ENCODE results near the gene NCOA5. TPM values are rescaled to one million over a fixed set of nuclear protein-coding genes. Genes with fewer than 3 reads are reported as not detected.
"Not testable (repeated sequence)": the region's sequence is repeated elsewhere in the genome, so short reads cannot be mapped to it uniquely, and the experiment has no call there.

The NCOA5 gene
- total RNA-seq, 1 donor = 18.6 TPM

DNA sequence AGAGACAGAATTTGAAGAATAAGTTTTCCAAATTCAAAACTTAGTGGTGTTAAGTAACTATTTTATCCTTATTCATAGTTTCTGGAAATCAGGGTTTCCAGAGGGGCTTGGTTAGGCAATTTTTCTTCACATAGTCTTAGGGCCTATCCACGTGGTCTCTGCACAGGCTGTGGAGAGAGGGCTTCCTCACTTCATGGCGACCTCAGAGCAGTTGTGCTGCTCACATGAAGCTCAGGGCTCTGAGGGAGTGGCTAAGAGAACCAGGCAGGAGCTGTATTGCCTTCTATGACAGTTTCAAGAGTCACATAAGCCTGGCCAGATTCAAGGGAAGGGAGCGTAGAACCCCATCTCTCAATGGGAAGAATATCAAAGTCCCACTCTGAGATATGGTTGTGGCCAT is 14.5 kb upstream of the NCOA5 start:
- H3K4me3 ChIP-seq (ENCODE audit: low read depth, low read length) = no peak overlapping the region
- TF ChIP-seq, protein P1, sequence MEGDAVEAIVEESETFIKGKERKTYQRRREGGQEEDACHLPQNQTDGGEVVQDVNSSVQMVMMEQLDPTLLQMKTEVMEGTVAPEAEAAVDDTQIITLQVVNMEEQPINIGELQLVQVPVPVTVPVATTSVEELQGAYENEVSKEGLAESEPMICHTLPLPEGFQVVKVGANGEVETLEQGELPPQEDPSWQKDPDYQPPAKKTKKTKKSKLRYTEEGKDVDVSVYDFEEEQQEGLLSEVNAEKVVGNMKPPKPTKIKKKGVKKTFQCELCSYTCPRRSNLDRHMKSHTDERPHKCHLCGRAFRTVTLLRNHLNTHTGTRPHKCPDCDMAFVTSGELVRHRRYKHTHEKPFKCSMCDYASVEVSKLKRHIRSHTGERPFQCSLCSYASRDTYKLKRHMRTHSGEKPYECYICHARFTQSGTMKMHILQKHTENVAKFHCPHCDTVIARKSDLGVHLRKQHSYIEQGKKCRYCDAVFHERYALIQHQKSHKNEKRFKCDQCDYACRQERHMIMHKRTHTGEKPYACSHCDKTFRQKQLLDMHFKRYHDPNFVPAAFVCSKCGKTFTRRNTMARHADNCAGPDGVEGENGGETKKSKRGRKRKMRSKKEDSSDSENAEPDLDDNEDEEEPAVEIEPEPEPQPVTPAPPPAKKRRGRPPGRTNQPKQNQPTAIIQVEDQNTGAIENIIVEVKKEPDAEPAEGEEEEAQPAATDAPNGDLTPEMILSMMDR (IDR thresholded peaks at IDR 0.05; ENCODE audit: insufficient read depth, low read depth, low read length) = no peak
- no peak for DNase-seq (ENCODE audit: low read depth)

DNA sequence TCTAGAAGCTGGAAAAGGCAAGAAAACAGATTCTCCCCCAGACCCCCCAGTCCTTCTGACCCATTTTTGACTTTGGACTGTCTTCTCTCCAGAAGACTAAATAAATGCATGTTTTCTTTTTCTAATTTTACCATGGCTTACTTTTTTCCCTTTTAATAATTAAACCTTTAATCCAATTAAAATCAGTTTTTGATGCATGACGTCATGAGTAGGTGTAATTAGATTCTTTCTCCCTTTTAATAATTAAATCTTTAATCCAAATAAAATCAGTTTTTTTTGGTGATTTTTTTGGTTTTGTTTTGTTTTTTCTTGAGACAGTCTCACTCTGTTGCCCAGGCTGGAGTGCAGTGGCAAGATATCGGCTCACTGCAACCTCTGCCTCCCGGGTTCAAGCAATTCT is 13.2 kb upstream of the NCOA5 start:
- no peak for DNase-seq (ENCODE audit: low read depth)

DNA sequence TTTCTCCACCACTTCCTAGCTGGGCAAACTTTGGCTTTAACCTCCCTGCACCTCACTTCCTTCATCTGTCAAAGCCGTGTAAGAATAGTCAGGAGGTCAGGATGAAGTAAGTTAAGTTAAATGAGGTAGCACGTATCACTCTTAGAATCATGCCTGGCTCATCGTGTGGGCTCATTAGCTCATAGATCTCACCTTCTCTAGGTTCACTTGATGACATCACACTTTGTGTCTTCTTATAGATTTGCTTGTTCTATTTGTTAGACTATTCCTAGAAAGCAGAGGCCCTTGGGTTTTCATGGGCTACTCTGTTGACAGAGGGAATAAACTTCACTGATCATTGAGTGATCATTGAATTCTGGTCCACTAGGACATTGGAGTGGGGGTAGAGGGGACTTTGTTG is 12.2 kb upstream of the NCOA5 start:
- TF ChIP-seq, protein P1 (IDR thresholded peaks at IDR 0.05; ENCODE audit: insufficient read depth, low read depth, low read length) = no peak
- H3K4me3 ChIP-seq (ENCODE audit: low read depth, low read length) = no peak overlapping the region
- no peak for DNase-seq (ENCODE audit: low read depth)

More for the DNA sequence above, 13.2 kb upstream of the NCOA5 start:
- H3K4me3 ChIP-seq (ENCODE audit: low read depth, low read length) = no peak overlapping the region
- TF ChIP-seq, protein P1 (IDR thresholded peaks at IDR 0.05; ENCODE audit: insufficient read depth, low read depth, low read length) = no peak

DNA sequence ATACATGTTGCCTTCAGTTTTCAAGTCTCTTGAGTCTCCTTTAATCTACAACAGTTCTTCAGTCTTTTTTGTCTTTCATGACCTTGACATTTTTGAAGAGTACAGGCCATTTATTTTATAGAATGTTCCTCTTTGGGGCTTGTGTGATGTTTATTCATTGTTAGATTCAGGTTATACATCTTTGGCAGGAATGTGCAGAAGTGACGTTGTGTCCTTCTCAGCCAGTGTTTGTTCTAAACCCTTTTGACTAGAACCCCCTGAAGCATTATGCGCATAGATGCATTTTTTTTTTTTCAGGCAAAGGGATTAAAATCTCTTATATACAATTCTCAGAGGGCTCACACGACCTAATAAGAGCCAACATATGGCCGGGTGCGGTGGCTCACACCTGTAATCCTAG is 11.2 kb upstream of the NCOA5 start:
- TF ChIP-seq, protein P1 (IDR thresholded peaks at IDR 0.05; ENCODE audit: insufficient read depth, low read depth, low read length) = no peak
- no peak overlapping the region for H3K4me3 ChIP-seq (ENCODE audit: low read depth, low read length)
- no peak for DNase-seq (ENCODE audit: low read depth)

DNA sequence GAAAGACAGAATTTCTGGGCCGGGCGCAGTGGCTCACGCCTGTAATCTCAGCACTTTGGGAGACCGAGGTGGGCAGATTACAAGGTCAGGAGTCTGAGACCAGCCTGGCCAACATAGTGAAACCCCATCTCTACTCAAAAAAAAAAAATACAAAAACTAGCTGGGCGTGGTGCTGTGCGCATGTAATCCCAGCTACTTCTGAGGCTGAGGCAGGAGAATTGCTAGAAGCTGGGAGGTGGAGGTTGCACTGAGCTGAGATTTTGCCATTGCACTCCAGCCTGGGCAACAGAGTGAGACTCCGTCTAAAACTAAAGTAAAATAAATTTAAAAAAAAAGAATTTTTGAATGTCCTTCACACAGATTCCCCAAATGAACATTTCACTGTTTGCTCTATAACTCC is 10.7 kb upstream of the NCOA5 start:
- H3K4me3 ChIP-seq (ENCODE audit: low read depth, low read length); DNase-seq (ENCODE audit: low read depth): not testable (repeated sequence)

DNA sequence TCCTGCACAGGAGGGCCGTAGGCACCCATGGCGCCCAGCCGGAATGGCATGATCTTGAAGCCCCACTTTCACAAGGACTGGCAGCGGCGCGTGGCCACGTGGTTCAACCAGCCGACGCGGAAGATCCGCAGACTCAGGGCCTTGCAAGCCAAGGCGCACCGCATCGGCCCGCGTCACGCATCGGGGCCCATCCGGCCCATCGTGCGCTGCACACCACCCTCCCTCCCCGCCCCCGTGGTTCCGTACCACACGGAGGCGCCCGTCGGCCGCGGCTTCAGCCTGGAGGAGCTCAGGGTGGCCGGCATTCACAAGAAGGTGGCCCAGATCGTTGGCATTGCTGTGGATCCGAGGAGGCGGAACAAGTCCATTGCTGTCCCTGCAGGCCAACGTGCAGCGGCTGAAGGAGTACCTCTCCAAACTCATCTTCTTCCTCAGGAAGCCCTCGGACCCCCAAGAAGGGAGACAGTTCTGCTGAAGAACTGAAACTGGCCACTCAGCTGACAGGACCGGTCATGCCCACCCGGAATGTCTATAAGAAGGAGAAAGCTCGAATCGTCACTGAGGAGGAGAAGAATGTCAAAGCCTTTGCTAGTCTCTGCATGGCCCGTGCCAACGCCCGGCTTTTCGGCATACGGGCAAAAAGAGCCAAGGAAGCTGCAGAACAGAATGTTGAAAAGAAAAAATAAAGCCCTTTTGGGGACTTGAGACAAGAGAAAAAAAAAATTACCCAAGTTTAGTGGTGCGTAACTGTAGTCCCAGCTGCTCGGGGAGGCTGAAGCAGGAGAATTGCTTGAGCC is 9.9 kb upstream of the NCOA5 start:
- no peak overlapping the region for H3K4me3 ChIP-seq (ENCODE audit: low read depth, low read length)
- TF ChIP-seq, protein P1 (IDR thresholded peaks at IDR 0.05; ENCODE audit: insufficient read depth, low read depth, low read length) = no peak
- DNase-seq (ENCODE audit: low read depth) = no peak

DNA sequence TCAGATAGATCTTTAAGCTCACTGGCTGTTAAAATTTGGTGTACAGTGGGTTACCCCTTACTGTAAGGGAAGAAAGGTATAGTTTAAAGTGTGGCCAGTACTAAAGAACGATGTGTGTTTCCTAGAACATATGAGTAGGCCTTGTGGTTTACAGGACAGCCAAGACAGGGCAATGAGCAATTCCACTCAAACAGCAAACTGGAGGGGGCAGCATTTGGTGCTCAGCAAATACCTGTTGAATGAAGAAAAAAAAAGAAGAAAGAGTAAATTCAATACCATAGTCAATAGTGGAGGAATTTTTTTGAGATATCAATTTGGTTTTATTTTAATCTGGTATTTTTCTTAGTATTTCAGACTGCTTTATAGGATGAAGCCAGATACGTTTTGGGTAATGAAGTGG is 3.8 kb upstream of the NCOA5 start:
- DNase-seq (ENCODE audit: low read depth) = no peak

DNA sequence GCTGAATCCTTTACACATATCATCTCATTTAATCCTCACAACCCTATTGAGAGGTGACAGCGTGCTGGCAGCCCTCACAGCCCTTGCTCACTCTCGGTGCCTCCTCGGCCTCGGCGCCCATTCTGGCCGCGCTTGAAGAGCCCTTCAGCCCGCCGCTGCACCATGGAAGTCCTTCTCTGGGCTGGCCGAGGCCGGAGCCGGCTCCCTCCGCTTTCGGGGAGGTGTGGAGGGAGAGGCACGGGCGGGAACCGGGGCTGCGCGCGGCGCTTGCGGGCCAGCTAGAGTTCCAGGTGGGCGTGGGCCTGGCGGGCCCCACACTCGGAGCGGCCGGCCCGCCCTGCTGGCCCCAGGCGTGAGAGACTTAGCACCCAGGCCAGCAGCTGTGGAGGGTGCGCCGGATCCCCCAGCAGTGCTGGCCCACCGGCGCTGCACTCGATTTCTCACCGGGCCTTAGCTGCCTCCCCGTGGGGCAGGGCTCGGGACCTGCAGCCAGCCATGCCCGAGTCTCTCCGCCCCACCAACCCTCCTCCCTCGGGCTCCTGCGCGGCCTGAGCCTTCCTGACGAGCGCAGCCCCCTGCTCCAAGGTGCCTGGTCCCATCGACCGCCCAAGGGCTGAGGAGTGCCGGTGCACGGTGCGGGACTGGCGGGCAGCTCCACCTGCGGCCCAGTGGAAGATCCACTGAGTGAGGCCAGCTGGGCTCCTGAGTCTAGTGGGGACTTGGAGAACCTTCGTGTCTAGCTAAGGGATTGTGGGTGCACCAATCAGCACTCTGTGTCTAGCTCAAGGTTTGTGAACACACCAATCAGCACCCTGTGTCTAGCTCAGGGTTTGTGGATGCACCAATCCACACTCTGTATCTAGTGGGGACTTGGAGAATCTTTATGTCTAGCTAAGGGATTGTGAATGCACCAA is 2.1 kb upstream of the NCOA5 start:
- DNase-seq (ENCODE audit: low read depth); H3K4me3 ChIP-seq (ENCODE audit: low read depth, low read length): not testable (repeated sequence)

More for the DNA sequence above, 3.8 kb upstream of the NCOA5 start:
- TF ChIP-seq, protein P1 (IDR thresholded peaks at IDR 0.05; ENCODE audit: insufficient read depth, low read depth, low read length) = no peak
- H3K4me3 ChIP-seq (ENCODE audit: low read depth, low read length) = no peak overlapping the region

Data from fibroblast of villous mesenchyme (primary cell).